AG04450 (cell line): ENCODE data around the gene HSD3B7. TPM values are rescaled to one million over a fixed set of nuclear protein-coding genes. Genes with fewer than 3 reads are reported as not detected.

ENCODE experiments used
- CTCF ChIA-PET: fragments of 300-600, 350-600 bp; formaldehyde crosslinking; extraction: SDS; loops from one replicate; lab custom pipeline; 2022; ENCODE audit warnings: antibody characterized with exemption, inconsistent platforms; lab: Charles Lee
- POLR2A ChIA-PET: fragments of 350-600 bp; formaldehyde crosslinking; extraction: SDS; loops from one replicate; lab custom pipeline; 2021; ENCODE audit warnings: antibody characterized with exemption, inconsistent platforms; lab: Yijun Ruan, JAX
- DNase-seq: peaks from one replicate; pipeline ENCODE4 v3.0.0-alpha.2; 2011; ENCODE audit warnings: low read depth, low spot score
- H3K27ac ChIP-seq: one replicate; pipeline ENCODE4 v1.5.1; 2012; ENCODE audit warnings: low read depth, low read length, control low read depth
- H3K27me3 ChIP-seq: one replicate; pipeline ENCODE4 v1.6.0; 2012; ENCODE audit warnings: low read length; ENCODE audit not compliant: control insufficient read depth, insufficient read depth
- H3K4me3 ChIP-seq: 2 replicates; pipeline ENCODE4 v1.5.1; 2011; ENCODE audit warnings: mild to moderate bottlenecking, low read depth, low read length, control low read depth
- H3K9me3 ChIP-seq: 2 replicates; pipeline ENCODE4 v1.5.1; 2012; ENCODE audit warnings: low read length; ENCODE audit not compliant: control insufficient read depth, insufficient read depth
- CTCF ChIP-seq: IDR thresholded peaks from 2 replicates; pipeline ENCODE4 v1.5.1; 2011; ENCODE audit warnings: low read depth, low read length, control low read depth, inconsistent platforms
- polyA plus RNA-seq: library from polyadenylated mRNA; depleted of rRNA; stranded (reverse); fragments of >200 nt; gene quantifications from 2 replicates; pipeline ENCODE4 v1.2.3, GENCODE V29; 2011

The HSD3B7 gene
- polyA plus RNA-seq, 1 experiment: 6.1 TPM

- TF ChIP-seq CTCF: no peak
- Histone ChIP-seq H3K4me3 (no peak overlapping the region), H3K9me3 (no peaks in the 10 kb centered on the region; the same call in 1 of the 2 replicates), H3K27me3 (no peaks in the 10 kb centered on the region), H3K27ac (no peak overlapping the region)
- DNase-seq: no peak
- ChIA-PET CTCF (interaction anchor here (0.7 to 4.4 kb wide), 4 partner anchors 11 to 481 kb away, joined by 3 to 26 read pairs (median 8); partner anchors contain the start of gene ZNF843), POLR2A (no interaction called here)
Measured at GRCh38 chr16:30982548-30983288, 2.3 kb upstream of the HSD3B7 start.

DNA sequence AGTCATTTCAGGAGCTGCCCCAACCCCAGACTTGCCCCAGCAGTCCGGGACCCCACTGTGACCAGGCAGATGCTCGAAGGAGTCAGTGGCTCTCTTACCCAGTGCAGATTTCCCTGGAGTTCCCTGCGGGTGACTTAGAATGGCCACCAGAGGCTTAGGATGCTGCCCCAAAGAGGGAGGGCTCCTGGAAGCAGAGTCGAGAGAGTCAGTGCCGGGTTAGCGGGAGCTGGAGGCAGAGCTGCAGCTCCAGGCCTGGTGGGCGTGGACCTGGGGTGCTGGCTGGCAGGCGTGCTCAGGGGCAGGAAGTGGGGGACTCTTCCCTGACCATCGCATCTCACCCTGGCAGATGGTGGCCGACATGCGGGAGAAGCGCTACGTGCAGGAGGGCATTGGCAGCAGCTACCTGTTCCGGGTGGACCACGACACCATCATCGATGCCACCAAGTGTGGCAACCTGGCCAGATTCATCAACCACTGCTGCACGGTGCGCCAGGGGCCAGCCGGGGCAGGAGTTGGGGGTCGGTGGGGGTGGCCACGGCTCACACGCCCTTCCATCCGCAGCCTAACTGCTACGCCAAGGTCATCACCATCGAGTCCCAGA, 1.6 kb upstream of the HSD3B7 start:
- H3K27me3 ChIP-seq: no peaks in the 10 kb centered on the region
- ChIA-PET POLR2A (no interaction called here), CTCF (interaction anchor here (0.9 to 4.4 kb wide), 7 partner anchors 10 to 894 kb away, joined by 3 to 32 read pairs (median 12); partner anchors contain the start of gene ZNF843)
- DNase-seq: no peak
- H3K9me3 ChIP-seq: no peaks in the 10 kb centered on the region; the same call in 1 of the 2 replicates
- no peak for TF ChIP-seq CTCF
- no peak overlapping the region for H3K27ac ChIP-seq
- H3K4me3 ChIP-seq: no peak overlapping the region

- Histone ChIP-seq H3K27me3 (no peaks in the 10 kb centered on the region), H3K9me3 (no peaks in the 10 kb centered on the region; the same call in 1 of the 2 replicates), H3K4me3 (no peak overlapping the region), H3K27ac (peak overlapping the region; percentile 11)
- TF ChIP-seq CTCF: no peak
- DNase-seq: no peak
- ChIA-PET POLR2A (interaction anchor here (0.6 to 2.0 kb wide), 4 partner anchors 10 to 196 kb away, joined by 3 to 11 read pairs (median 8); partner anchors contain the start of genes FUS, KAT8, ZNF646 and ZNF668), CTCF (interaction anchor here (0.6 to 4.4 kb wide), 28 partner anchors 8 to 893 kb away, joined by 3 to 32 read pairs (median 4); partner anchors contain the start of genes ZNF267 and ZNF843)
Measured at GRCh38 chr16:30983898-30984610, 953 bp upstream of the HSD3B7 start.

GRCh38 chr16:30985401-30986128, 558 bp downstream of the HSD3B7 start:
- peak overlapping the region; percentile 53 for H3K4me3 ChIP-seq
- TF ChIP-seq CTCF: no peak
- no peak for DNase-seq
- no peak overlapping the region for H3K27ac ChIP-seq
- no peaks in the 10 kb centered on the region for H3K27me3 ChIP-seq
- ChIA-PET POLR2A (interaction anchor here (0.6 to 2.0 kb wide), 6 partner anchors 88 to 460 kb away, joined by 3 to 11 read pairs (median 6); partner anchors contain the start of genes FUS, KAT8, ZNF646 and ZNF668), CTCF (interaction anchor here (0.5 to 4.4 kb wide), 14 partner anchors 8 to 887 kb away, joined by 3 to 32 read pairs (median 4); partner anchors contain the start of gene ZNF843)
- no peaks in the 10 kb centered on the region; the same call in 1 of the 2 replicates for H3K9me3 ChIP-seq
